Measurements from ENCODE around the gene DOCK4.

DOCK4 gene

DNA sequence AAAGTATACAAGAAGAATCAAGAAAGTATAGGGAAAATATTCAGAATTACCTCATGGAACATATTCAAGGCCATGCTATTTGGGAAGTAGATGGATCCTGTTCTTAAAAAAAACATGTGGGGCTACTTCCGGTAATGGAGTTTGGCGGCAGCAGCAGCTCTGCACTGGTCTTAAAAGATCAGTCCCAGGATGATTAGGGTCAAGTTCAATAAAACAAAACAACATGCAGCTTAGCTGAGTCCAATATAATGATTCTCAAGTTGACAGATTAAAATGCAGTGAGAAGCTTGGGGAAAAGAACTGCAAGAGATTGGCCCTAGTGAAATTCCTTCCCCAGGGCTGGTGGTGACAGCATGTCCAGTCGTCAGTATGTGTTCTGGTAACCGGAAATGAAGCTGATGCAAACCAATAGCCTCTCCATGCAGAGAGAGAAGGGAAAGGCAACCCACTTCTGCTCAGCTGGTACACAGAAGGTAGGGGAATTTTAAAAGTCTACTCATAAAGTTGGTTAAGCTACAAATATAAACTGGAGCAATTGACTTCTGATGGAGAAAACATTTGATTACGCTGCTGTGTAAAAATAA lies 338.8 kb downstream of the DOCK4 start:
- Histone ChIP-seq H3K36me3 (peaks cover 0 to 9% (median 3%) of the 10 kb centered on the region in 3 donors), H3K27me3 (no peaks in the 10 kb centered on the region), H3K4me1 (peaks cover 0 to 21% (median 2%) of the 10 kb centered on the region in 4 donors), H3K27ac (no peak overlapping the region), H3K9me3 (no peaks in the 10 kb centered on the region), H3K4me3 (no peak overlapping the region)
- DNase-seq = no peak
- no peak for TF ChIP-seq CTCF (IDR thresholded peaks at IDR 0.05)
- intact Hi-C loops (cut with DNase I; ENCODE audit: low total_unique reads) = no loop called here

DNA sequence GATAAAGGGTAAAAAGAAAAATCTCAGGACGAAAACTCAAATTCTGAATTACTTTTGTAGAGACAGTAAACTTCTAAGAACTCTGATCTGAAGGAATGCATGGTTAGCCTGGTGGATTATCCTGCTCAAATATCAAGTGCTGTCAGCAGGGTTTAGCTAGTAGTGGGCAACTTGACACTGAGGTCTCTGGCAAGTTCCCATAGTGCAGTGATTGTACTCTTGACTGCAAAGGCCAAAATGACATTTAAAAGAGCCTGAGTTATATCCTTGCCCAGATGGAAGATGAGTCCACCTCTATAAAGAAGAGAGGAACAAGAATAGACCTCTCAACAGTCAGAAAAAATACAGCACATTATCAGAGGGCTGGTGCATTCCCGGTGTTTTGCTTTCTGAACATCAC lies 339.4 kb downstream of the DOCK4 start:
- peaks cover 0 to 9% (median 3%) of the 10 kb centered on the region in 3 donors for H3K36me3 ChIP-seq

GRCh38 chr7:111865430-111865829 lies 340.8 kb downstream of the DOCK4 start:
- intact Hi-C loops (cut with DNase I; ENCODE audit: low total_unique reads) = no loop called here
- peaks cover 0 to 9% (median 6%) of the 10 kb centered on the region in 3 donors for H3K36me3 ChIP-seq
- no peak for TF ChIP-seq CTCF (IDR thresholded peaks at IDR 0.05)
- no peak for DNase-seq
- peaks cover 0 to 20% (median 2%) of the 10 kb centered on the region in 4 donors for H3K4me1 ChIP-seq
- no peaks in the 10 kb centered on the region for H3K9me3 ChIP-seq
- no peak overlapping the region for H3K27ac ChIP-seq
- no peak overlapping the region for H3K4me3 ChIP-seq
- no peaks in the 10 kb centered on the region for H3K27me3 ChIP-seq

More for the DNA sequence above, 339.4 kb downstream of the DOCK4 start:
- Histone ChIP-seq H3K27ac (no peak overlapping the region), H3K27me3 (no peaks in the 10 kb centered on the region), H3K4me1 (peaks cover 0 to 20% (median 2%) of the 10 kb centered on the region in 4 donors), H3K4me3 (no peak overlapping the region), H3K9me3 (no peaks in the 10 kb centered on the region)
- no peak for TF ChIP-seq CTCF (IDR thresholded peaks at IDR 0.05)
- intact Hi-C loops (cut with DNase I; ENCODE audit: low total_unique reads) = no loop called here
- DNase-seq = no peak

- H3K36me3 ChIP-seq = peaks cover 0 to 10% (median 9%) of the 10 kb centered on the region in 3 donors
Observed at GRCh38 chr7:111864291-111864976, 341.8 kb downstream of the DOCK4 start.

DNA sequence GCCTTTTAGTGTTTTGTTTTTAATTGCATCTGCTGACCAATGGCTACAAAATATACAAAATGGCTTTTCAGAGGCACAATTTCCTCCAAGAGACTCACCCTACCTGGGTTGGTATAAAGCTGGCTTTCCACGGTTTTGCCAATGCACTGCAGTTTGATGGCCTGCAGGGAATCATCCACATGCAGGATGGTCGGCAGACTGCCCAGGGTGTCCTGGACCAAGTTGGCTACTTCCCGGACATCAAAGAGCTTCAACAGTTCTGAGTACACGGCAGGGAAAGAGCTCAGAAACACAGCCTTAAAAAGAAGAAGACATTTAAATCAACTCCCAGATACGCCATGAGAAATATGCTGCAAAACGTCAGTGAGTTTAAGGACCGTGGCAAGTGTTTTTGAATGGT lies 342.9 kb downstream of the DOCK4 start:
- peaks cover 0 to 10% (median 9%) of the 10 kb centered on the region in 3 donors for H3K36me3 ChIP-seq
- intact Hi-C loops (cut with DNase I; ENCODE audit: low total_unique reads) = no loop called here
- no peak overlapping the region for H3K4me3 ChIP-seq
- no peak for DNase-seq
- TF ChIP-seq CTCF (IDR thresholded peaks at IDR 0.05) = no peak
- H3K9me3 ChIP-seq = no peaks in the 10 kb centered on the region
- H3K27ac ChIP-seq = no peak overlapping the region
- peaks cover 0 to 20% (median 2%) of the 10 kb centered on the region in 4 donors for H3K4me1 ChIP-seq
- H3K27me3 ChIP-seq = no peaks in the 10 kb centered on the region

More at GRCh38 chr7:111864291-111864976, 341.8 kb downstream of the DOCK4 start:
- Histone ChIP-seq H3K27ac (peak overlapping the region in 1 of 2 donors; percentile 25), H3K4me1 (peaks cover 0 to 20% (median 2%) of the 10 kb centered on the region in 4 donors), H3K4me3 (no peak overlapping the region), H3K27me3 (no peaks in the 10 kb centered on the region), H3K9me3 (no peaks in the 10 kb centered on the region)
- intact Hi-C loops (cut with DNase I; ENCODE audit: low total_unique reads) = no loop called here
- DNase-seq = no peak
- no peak for TF ChIP-seq CTCF (IDR thresholded peaks at IDR 0.05)
